WTC11 (cell line): ENCODE data around the gene PKIG. TPM values are rescaled to one million over a fixed set of nuclear protein-coding genes. Genes with fewer than 3 reads are reported as not detected.

Experiments used
- ATAC-seq: fragments of 200-7000 bp; cut with Tn5 transposase; 2 replicates; pipeline ENCODE4 v1.10.0; 2021; ENCODE audit warnings: mild to moderate bottlenecking, moderate library complexity
- CTCF ChIA-PET: fragments of 300-600 bp; sonication (Branson Sonifier 250); formaldehyde crosslinking; loops from one replicate; lab custom pipeline; 2021; ENCODE audit warnings: antibody characterized with exemption; lab: Charles Lee
- POLR2A ChIA-PET: fragments of 350-600 bp; sonication (Branson Sonifier 250); formaldehyde crosslinking; loops from one replicate; lab custom pipeline; 2021; ENCODE audit warnings: antibody characterized with exemption; lab: Charles Lee
- DNase-seq: peaks from one replicate; pipeline ENCODE4 v3.0.0; 2021; ENCODE audit warnings: low spot score
- H3K27ac Mint-ChIP-seq: 2 replicates; pipeline ENCODE4 v1.8.0; 2021; ENCODE audit warnings: mixed read lengths
- H3K27me3 Mint-ChIP-seq: 2 replicates; pipeline ENCODE4 v1.8.0; 2021; ENCODE audit warnings: low read depth, mild to moderate bottlenecking, moderate library complexity, mixed read lengths
- H3K36me3 Mint-ChIP-seq: 2 replicates; pipeline ENCODE4 v1.8.0; 2021; ENCODE audit warnings: mixed read lengths
- H3K4me1 Mint-ChIP-seq: 2 replicates; pipeline ENCODE4 v1.8.0; 2022; ENCODE audit warnings: mixed read lengths
- H3K4me3 Mint-ChIP-seq: 2 replicates; pipeline ENCODE4 v1.8.0; 2021; ENCODE audit warnings: mild to moderate bottlenecking, moderate library complexity, mixed read lengths
- H3K9me3 Mint-ChIP-seq: 2 replicates; pipeline ENCODE4 v1.8.0; 2021; ENCODE audit warnings: mixed read lengths
- CTCF ChIP-seq: fragments of 200-600 bp; IDR thresholded peaks from 2 replicates; pipeline ENCODE4 v1.8.0; 2022; ENCODE audit warnings: antibody characterized with exemption
- ETV6 ChIP-seq: sonication (generic); formaldehyde crosslinking; IDR thresholded peaks from 2 replicates; pipeline ENCODE4 v1.8.1; 2022; ENCODE audit warnings: mild to moderate bottlenecking, missing genetic modification reagents
- FOXK1 ChIP-seq: sonication (generic); formaldehyde crosslinking; IDR thresholded peaks from 2 replicates; pipeline ENCODE4 v1.8.0; 2022; ENCODE audit warnings: mild to moderate bottlenecking, moderate library complexity, missing genetic modification reagents
- GABPB1 ChIP-seq: sonication (generic); formaldehyde crosslinking; IDR thresholded peaks from 2 replicates; pipeline ENCODE4 v1.8.1; 2023; ENCODE audit warnings: mild to moderate bottlenecking, missing genetic modification reagents
- JAZF1 ChIP-seq: fragments of 250-450 bp; sonication (Bioruptor Pico); IDR thresholded peaks from 2 replicates; pipeline ENCODE4 v1.9.0; 2021; ENCODE audit warnings: moderate library complexity, mild to moderate bottlenecking, inconsistent platforms
- JUN ChIP-seq: sonication (generic); formaldehyde crosslinking; IDR thresholded peaks from 2 replicates; pipeline ENCODE4 v1.8.0; 2023; ENCODE audit warnings: mild to moderate bottlenecking, missing genetic modification reagents
- MLX ChIP-seq: sonication (generic); formaldehyde crosslinking; IDR thresholded peaks from 2 replicates; pipeline ENCODE4 v1.8.1; 2023; ENCODE audit warnings: mild to moderate bottlenecking, missing genetic modification reagents, moderate library complexity
- MXD4 ChIP-seq: fragments of 250-450 bp; sonication (Bioruptor Pico); IDR thresholded peaks from 2 replicates; pipeline ENCODE4 v1.8.0; 2021; ENCODE audit warnings: mild to moderate bottlenecking, moderate library complexity, borderline replicate concordance
- NR2C2 ChIP-seq: sonication (generic); formaldehyde crosslinking; IDR thresholded peaks from 2 replicates; pipeline ENCODE4 v1.8.0; 2022; ENCODE audit warnings: mild to moderate bottlenecking, missing genetic modification reagents
- NR3C1 ChIP-seq: sonication (generic); formaldehyde crosslinking; conservative IDR thresholded peaks from 2 replicates; pipeline ENCODE4 v1.8.1; 2023; ENCODE audit warnings: low read depth, mild to moderate bottlenecking, missing genetic modification reagents
- SP1 ChIP-seq: sonication (generic); formaldehyde crosslinking; conservative IDR thresholded peaks from 2 replicates; pipeline ENCODE4 v1.8.1; 2022; ENCODE audit warnings: missing genetic modification reagents
- STAT6 ChIP-seq: sonication (generic); formaldehyde crosslinking; conservative IDR thresholded peaks from 2 replicates; pipeline ENCODE4 v1.8.1; 2023; ENCODE audit warnings: mild to moderate bottlenecking, low read depth, missing genetic modification reagents, moderate library complexity
- TCF7 ChIP-seq: sonication (generic); formaldehyde crosslinking; IDR thresholded peaks from 2 replicates; pipeline ENCODE4 v1.8.0; 2022; ENCODE audit warnings: mild to moderate bottlenecking, low read depth, missing genetic modification reagents, moderate library complexity
- ZBTB21 ChIP-seq: sonication (generic); formaldehyde crosslinking; IDR thresholded peaks from 2 replicates; pipeline ENCODE4 v1.8.1; 2023; ENCODE audit warnings: mild to moderate bottlenecking, missing genetic modification reagents, borderline replicate concordance
- ZNF138 ChIP-seq: sonication (generic); formaldehyde crosslinking; conservative IDR thresholded peaks from 2 replicates; pipeline ENCODE4 v1.8.1; 2022; ENCODE audit warnings: mild to moderate bottlenecking, moderate library complexity, missing genetic modification reagents
- ZNF671 ChIP-seq: fragments of 250-450 bp; sonication (Bioruptor Pico); IDR thresholded peaks from 2 replicates; pipeline ENCODE4 v1.8.0; 2021; ENCODE audit warnings: mild to moderate bottlenecking
- total RNA-seq: library from RNA; stranded (reverse); gene quantifications from 3 replicates; pipeline ENCODE4 v1.2.3, GENCODE V29; 2021
- TF ChIP-seq, protein P1 (sequence below): fragments of 250-450 bp; sonication (Bioruptor Pico); IDR thresholded peaks from 2 replicates; pipeline ENCODE4 v1.9.0; 2021; ENCODE audit warnings: moderate library complexity, mild to moderate bottlenecking, inconsistent platforms, borderline replicate concordance
- TF ChIP-seq, protein P2 (sequence below): sonication (generic); formaldehyde crosslinking; conservative IDR thresholded peaks from 2 replicates; pipeline ENCODE4 v1.8.1; 2022; ENCODE audit warnings: mild to moderate bottlenecking, missing genetic modification reagents
- TF ChIP-seq, protein P3 (sequence below): sonication (generic); formaldehyde crosslinking; IDR thresholded peaks from 2 replicates; pipeline ENCODE4 v1.8.0; 2023; ENCODE audit warnings: missing genetic modification reagents, mild to moderate bottlenecking, borderline replicate concordance
- TF ChIP-seq, protein P4 (sequence below): sonication (generic); formaldehyde crosslinking; IDR thresholded peaks from 2 replicates; pipeline ENCODE4 v1.8.0; 2022; ENCODE audit warnings: mild to moderate bottlenecking, missing genetic modification reagents
- TF ChIP-seq, protein P5 (sequence below): sonication (generic); formaldehyde crosslinking; IDR thresholded peaks from 2 replicates; pipeline ENCODE4 v1.8.0; 2022; ENCODE audit warnings: missing genetic modification reagents

The PKIG gene
- total RNA-seq, 1 experiment from 2014 or later: 22.7 TPM

DNA sequence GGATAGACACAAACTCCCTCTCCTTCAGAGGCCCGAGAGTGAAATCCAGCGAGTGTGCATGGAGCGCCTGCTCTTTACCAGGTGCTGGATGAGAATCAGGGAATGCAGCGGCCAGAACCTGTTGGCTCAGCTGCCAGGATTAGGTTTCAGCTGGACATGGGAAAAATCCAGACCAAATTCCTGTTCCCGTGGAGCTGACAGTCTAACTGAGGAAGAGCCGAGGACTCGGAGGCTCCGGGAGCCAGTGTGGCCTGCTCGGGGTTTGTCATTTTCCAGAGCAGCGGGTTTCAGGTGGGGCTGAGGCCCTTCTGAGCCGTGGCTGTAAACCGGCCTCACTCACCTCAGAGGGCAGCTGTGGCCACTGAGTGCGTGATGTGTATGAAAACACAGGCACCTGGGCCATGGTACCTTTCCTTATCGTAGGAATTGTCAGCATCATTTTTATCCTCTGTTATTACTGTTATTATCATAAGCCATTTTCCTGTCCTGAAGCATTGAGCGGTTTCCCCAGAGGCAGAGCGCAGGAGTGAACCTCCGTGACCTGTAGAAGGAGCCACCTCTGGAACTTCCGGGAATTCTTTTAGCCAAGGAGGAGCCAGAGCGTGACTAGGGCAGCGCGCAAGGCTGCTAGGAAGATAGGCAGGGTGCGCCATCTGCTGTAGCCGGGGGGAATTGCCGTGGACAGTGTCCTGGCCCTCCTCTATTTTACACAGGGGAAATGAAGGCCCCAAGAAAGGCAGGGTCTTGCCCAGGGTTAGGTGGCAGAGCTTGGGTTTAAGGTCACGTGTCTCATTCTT, 27.3 kb downstream of the PKIG start:
- ATAC-seq (peak; percentile 97), DNase-seq (peak; percentile 95)
- CTCF ChIA-PET: interaction anchor here (0.7 to 3.1 kb wide), 17 partner anchors 12 to 225 kb away, joined by 3 to 28 read pairs (median 4); partner anchors contain the start of gene ADA
- H3K36me3 Mint-ChIP-seq: peaks cover 9% of the 10 kb centered on the region
- POLR2A ChIA-PET: interaction anchor here (0.6 kb wide), 1 partner anchor 52 kb away, joined by 3 read pairs; no protein-coding TSS in a partner anchor
- H3K27ac Mint-ChIP-seq: peak overlapping the region; percentile 81
- peaks cover 11% of the 10 kb centered on the region for H3K4me1 Mint-ChIP-seq
- H3K9me3 Mint-ChIP-seq: peaks cover 7% of the 10 kb centered on the region; the same call in 1 of the 2 replicates
- peak overlapping the region; percentile 37; the same call in 1 of the 2 replicates for H3K4me3 Mint-ChIP-seq
- H3K27me3 Mint-ChIP-seq: peaks cover 10% of the 10 kb centered on the region
- TF ChIP-seq JUN (CRISPR knock-in tag) (no peak), STAT6 (CRISPR knock-in tag) (no peak), TCF7 (CRISPR knock-in tag) (no peak), MXD4 (CRISPR knock-in tag) (no peak), JAZF1 (CRISPR knock-in tag) (no peak), ZNF138 (no peak), ZBTB21 (no peak), NR3C1 (CRISPR knock-in tag) (no peak), ETV6 (CRISPR knock-in tag) (peak; percentile 50; the same call in 1 of the 2 replicates), FOXK1 (CRISPR knock-in tag) (no peak), MLX (no peak), CTCF (peak; percentile 88), SP1 (CRISPR knock-in tag) (no peak), GABPB1 (CRISPR knock-in tag) (peak; percentile 44; the same call in 1 of the 2 replicates), NR2C2 (CRISPR knock-in tag) (no peak), ZNF671 (CRISPR knock-in tag) (no peak)
- TF ChIP-seq, protein P1, sequence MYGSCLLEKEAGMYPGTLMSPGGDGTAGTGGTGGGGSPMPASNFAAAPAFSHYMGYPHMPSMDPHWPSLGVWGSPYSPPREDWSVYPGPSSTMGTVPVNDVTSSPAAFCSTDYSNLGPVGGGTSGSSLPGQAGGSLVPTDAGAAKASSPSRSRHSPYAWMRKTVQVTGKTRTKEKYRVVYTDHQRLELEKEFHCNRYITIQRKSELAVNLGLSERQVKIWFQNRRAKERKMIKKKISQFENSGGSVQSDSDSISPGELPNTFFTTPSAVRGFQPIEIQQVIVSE (CRISPR knock-in tag): no peak
- TF ChIP-seq, protein P2, sequence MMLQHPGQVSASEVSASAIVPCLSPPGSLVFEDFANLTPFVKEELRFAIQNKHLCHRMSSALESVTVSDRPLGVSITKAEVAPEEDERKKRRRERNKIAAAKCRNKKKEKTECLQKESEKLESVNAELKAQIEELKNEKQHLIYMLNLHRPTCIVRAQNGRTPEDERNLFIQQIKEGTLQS: no peak
- TF ChIP-seq, protein P3, sequence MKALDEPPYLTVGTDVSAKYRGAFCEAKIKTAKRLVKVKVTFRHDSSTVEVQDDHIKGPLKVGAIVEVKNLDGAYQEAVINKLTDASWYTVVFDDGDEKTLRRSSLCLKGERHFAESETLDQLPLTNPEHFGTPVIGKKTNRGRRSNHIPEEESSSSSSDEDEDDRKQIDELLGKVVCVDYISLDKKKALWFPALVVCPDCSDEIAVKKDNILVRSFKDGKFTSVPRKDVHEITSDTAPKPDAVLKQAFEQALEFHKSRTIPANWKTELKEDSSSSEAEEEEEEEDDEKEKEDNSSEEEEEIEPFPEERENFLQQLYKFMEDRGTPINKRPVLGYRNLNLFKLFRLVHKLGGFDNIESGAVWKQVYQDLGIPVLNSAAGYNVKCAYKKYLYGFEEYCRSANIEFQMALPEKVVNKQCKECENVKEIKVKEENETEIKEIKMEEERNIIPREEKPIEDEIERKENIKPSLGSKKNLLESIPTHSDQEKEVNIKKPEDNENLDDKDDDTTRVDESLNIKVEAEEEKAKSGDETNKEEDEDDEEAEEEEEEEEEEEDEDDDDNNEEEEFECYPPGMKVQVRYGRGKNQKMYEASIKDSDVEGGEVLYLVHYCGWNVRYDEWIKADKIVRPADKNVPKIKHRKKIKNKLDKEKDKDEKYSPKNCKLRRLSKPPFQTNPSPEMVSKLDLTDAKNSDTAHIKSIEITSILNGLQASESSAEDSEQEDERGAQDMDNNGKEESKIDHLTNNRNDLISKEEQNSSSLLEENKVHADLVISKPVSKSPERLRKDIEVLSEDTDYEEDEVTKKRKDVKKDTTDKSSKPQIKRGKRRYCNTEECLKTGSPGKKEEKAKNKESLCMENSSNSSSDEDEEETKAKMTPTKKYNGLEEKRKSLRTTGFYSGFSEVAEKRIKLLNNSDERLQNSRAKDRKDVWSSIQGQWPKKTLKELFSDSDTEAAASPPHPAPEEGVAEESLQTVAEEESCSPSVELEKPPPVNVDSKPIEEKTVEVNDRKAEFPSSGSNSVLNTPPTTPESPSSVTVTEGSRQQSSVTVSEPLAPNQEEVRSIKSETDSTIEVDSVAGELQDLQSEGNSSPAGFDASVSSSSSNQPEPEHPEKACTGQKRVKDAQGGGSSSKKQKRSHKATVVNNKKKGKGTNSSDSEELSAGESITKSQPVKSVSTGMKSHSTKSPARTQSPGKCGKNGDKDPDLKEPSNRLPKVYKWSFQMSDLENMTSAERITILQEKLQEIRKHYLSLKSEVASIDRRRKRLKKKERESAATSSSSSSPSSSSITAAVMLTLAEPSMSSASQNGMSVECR (CRISPR knock-in tag): no peak
- TF ChIP-seq, protein P4, sequence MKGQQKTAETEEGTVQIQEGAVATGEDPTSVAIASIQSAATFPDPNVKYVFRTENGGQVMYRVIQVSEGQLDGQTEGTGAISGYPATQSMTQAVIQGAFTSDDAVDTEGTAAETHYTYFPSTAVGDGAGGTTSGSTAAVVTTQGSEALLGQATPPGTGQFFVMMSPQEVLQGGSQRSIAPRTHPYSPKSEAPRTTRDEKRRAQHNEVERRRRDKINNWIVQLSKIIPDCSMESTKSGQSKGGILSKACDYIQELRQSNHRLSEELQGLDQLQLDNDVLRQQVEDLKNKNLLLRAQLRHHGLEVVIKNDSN: 0 out of 2 replicates have a peak, but pooled peaks have one; percentile 23
- TF ChIP-seq, protein P5, sequence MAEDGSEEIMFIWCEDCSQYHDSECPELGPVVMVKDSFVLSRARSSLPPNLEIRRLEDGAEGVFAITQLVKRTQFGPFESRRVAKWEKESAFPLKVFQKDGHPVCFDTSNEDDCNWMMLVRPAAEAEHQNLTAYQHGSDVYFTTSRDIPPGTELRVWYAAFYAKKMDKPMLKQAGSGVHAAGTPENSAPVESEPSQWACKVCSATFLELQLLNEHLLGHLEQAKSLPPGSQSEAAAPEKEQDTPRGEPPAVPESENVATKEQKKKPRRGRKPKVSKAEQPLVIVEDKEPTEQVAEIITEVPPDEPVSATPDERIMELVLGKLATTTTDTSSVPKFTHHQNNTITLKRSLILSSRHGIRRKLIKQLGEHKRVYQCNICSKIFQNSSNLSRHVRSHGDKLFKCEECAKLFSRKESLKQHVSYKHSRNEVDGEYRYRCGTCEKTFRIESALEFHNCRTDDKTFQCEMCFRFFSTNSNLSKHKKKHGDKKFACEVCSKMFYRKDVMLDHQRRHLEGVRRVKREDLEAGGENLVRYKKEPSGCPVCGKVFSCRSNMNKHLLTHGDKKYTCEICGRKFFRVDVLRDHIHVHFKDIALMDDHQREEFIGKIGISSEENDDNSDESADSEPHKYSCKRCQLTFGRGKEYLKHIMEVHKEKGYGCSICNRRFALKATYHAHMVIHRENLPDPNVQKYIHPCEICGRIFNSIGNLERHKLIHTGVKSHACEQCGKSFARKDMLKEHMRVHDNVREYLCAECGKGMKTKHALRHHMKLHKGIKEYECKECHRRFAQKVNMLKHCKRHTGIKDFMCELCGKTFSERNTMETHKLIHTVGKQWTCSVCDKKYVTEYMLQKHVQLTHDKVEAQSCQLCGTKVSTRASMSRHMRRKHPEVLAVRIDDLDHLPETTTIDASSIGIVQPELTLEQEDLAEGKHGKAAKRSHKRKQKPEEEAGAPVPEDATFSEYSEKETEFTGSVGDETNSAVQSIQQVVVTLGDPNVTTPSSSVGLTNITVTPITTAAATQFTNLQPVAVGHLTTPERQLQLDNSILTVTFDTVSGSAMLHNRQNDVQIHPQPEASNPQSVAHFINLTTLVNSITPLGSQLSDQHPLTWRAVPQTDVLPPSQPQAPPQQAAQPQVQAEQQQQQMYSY (CRISPR knock-in tag): 0 out of 2 replicates have a peak, but pooled peaks have one; percentile 13
